ENCODE data around the gene HINT1. TPM values are rescaled to one million over a fixed set of nuclear protein-coding genes. Genes with fewer than 3 reads are reported as not detected.

HINT1 gene
- total and polyA plus RNA-seq, 9 donors: 245 to 411 (median 332) TPM

GRCh38 chr5:131182839-131183238 is 17.8 kb upstream of the HINT1 start:
- no peaks in the 10 kb centered on the region for H3K36me3 ChIP-seq (ENCODE audit: control insufficient read depth, insufficient read depth, low read length)
- no peak overlapping the region for H3K4me3 ChIP-seq (ENCODE audit: low read length)
- no peak for DNase-seq
- no peaks in the 10 kb centered on the region for H3K4me1 ChIP-seq (ENCODE audit: control insufficient read depth, insufficient read depth, low read length)
- H3K9me3 ChIP-seq (replicated peaks; ENCODE audit: control insufficient read depth, low read depth, low read length): no peaks in the 10 kb centered on the region
- H3K27me3 ChIP-seq (ENCODE audit: control insufficient read depth, insufficient read depth, low read length): no peaks in the 10 kb centered on the region
- no peak overlapping the region for H3K27ac ChIP-seq (ENCODE audit: low read length)

DNA sequence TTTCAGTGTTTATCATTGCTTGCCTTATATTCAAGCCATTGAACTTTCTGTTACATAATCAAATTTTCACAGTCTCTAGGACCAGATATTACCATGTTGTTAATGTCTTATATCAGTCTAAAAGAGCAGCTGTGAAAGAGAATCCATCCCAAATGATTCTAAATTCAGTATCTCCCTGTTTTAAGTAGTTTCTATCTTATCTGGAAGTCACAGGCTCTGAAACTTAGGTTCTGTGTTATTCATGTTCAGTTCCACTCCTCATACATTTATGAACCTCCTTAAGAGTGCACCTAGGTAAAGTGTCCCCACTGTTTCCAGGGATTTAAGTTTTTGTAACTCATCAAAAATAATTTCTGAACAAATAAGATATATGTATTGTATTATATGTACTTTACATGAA is 15.4 kb upstream of the HINT1 start:
- Histone ChIP-seq H3K36me3 (ENCODE audit: control insufficient read depth, insufficient read depth, low read length) (no peaks in the 10 kb centered on the region), H3K9me3 (replicated peaks; ENCODE audit: control insufficient read depth, low read depth, low read length) (no peaks in the 10 kb centered on the region), H3K27me3 (ENCODE audit: control insufficient read depth, insufficient read depth, low read length) (no peaks in the 10 kb centered on the region), H3K4me3 (ENCODE audit: low read length) (no peak overlapping the region), H3K4me1 (ENCODE audit: control insufficient read depth, insufficient read depth, low read length) (no peaks in the 10 kb centered on the region), H3K27ac (ENCODE audit: low read length) (no peak overlapping the region)
- no peak for DNase-seq

GRCh38 chr5:131171276-131171810 is 6.3 kb upstream of the HINT1 start:
- Histone ChIP-seq H3K36me3 (ENCODE audit: control insufficient read depth, insufficient read depth, low read length) (no peaks in the 10 kb centered on the region), H3K4me3 (ENCODE audit: low read length) (peak overlapping the region; percentile 67), H3K4me1 (ENCODE audit: control insufficient read depth, insufficient read depth, low read length) (peaks cover 4% of the 10 kb centered on the region), H3K9me3 (replicated peaks; ENCODE audit: control insufficient read depth, low read depth, low read length) (no peaks in the 10 kb centered on the region), H3K27ac (ENCODE audit: low read length) (peak overlapping the region; percentile 80), H3K27me3 (ENCODE audit: control insufficient read depth, insufficient read depth, low read length) (no peaks in the 10 kb centered on the region)
- WGBS (ENCODE audit: insufficient coverage): 0% methylated on average over 5 of the region's 11 CpGs
- no peak for DNase-seq

- no peaks in the 10 kb centered on the region for H3K36me3 ChIP-seq (ENCODE audit: control insufficient read depth, insufficient read depth, low read length)
- H3K27ac ChIP-seq (ENCODE audit: low read length): peak within 1 kb of the TSS; percentile 80
- peak within 1 kb of the TSS; percentile 67 for H3K4me3 ChIP-seq (ENCODE audit: low read length)
- peak; percentile 100 for DNase-seq
- 0% methylated on average over 39 of the region's 42 CpGs for WGBS (ENCODE audit: insufficient coverage)
- no peaks in the 10 kb centered on the region for H3K27me3 ChIP-seq (ENCODE audit: control insufficient read depth, insufficient read depth, low read length)
- no peaks in the 10 kb centered on the region for H3K9me3 ChIP-seq (replicated peaks; ENCODE audit: control insufficient read depth, low read depth, low read length)
- peaks cover 4% of the 10 kb centered on the region for H3K4me1 ChIP-seq (ENCODE audit: control insufficient read depth, insufficient read depth, low read length)
Observed at GRCh38 chr5:131170540-131171275, 5.7 kb upstream of the HINT1 start, which contains the start of gene LYRM7. Gene LYRM7, plus strand, starts transcription at chr5:131170944. Its CDS starts 77 bp downstream, at chr5:131171021.

DNA sequence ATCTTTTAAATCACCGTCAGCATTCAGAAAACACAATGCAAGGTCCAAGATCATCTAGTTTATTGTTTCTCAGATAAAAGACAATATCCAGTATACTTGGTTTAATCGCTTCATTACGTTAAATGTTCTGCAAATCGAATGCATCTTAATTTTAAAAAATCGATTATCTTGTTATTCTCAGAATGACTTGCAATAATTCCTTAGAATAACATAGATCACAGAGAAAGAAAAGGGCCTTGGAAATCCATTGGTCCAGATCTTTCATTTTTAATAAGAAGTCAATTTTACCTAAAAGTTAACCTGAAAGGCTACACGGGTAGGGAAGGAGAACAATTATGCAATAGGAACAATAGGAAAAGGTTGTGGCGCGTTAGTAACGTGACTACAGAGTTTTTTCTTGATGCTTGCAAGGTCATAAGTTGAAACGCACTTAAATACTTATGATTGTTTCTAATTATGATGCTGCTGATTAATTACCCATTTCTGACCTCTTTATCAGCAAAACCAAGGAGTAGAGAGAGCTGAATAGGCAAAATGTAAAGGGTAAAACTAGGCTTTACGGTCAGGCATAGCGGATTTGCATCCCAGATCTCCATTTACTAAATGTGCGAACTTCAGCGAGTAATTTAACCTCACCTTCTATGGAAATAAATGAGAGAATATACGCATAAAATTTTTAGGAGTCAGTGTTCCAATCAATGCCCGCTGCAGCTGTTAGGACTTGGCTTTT is 4.9 kb upstream of the HINT1 start:
- H3K9me3 ChIP-seq (replicated peaks; ENCODE audit: control insufficient read depth, low read depth, low read length): no peaks in the 10 kb centered on the region
- H3K27ac ChIP-seq (ENCODE audit: low read length): peak overlapping the region; percentile 72
- no peaks in the 10 kb centered on the region for H3K36me3 ChIP-seq (ENCODE audit: control insufficient read depth, insufficient read depth, low read length)
- peaks cover 7% of the 10 kb centered on the region for H3K4me1 ChIP-seq (ENCODE audit: control insufficient read depth, insufficient read depth, low read length)
- DNase-seq: no peak
- peak overlapping the region; percentile 67 for H3K4me3 ChIP-seq (ENCODE audit: low read length)
- H3K27me3 ChIP-seq (ENCODE audit: control insufficient read depth, insufficient read depth, low read length): no peaks in the 10 kb centered on the region
- 25% methylated on average over 4 of the region's 16 CpGs for WGBS (ENCODE audit: insufficient coverage)

GRCh38 chr5:131167615-131168014 is 2.6 kb upstream of the HINT1 start:
- no peaks in the 10 kb centered on the region for H3K36me3 ChIP-seq (ENCODE audit: control insufficient read depth, insufficient read depth, low read length)
- DNase-seq: no peak
- no peaks in the 10 kb centered on the region for H3K27me3 ChIP-seq (ENCODE audit: control insufficient read depth, insufficient read depth, low read length)
- 100% methylated on average over 5 of the region's 5 CpGs for WGBS (ENCODE audit: insufficient coverage)
- H3K4me1 ChIP-seq (ENCODE audit: control insufficient read depth, insufficient read depth, low read length): peaks cover 11% of the 10 kb centered on the region
- H3K9me3 ChIP-seq (replicated peaks; ENCODE audit: control insufficient read depth, low read depth, low read length): no peaks in the 10 kb centered on the region
- no peak overlapping the region for H3K27ac ChIP-seq (ENCODE audit: low read length)
- H3K4me3 ChIP-seq (ENCODE audit: low read length): no peak overlapping the region

DNA sequence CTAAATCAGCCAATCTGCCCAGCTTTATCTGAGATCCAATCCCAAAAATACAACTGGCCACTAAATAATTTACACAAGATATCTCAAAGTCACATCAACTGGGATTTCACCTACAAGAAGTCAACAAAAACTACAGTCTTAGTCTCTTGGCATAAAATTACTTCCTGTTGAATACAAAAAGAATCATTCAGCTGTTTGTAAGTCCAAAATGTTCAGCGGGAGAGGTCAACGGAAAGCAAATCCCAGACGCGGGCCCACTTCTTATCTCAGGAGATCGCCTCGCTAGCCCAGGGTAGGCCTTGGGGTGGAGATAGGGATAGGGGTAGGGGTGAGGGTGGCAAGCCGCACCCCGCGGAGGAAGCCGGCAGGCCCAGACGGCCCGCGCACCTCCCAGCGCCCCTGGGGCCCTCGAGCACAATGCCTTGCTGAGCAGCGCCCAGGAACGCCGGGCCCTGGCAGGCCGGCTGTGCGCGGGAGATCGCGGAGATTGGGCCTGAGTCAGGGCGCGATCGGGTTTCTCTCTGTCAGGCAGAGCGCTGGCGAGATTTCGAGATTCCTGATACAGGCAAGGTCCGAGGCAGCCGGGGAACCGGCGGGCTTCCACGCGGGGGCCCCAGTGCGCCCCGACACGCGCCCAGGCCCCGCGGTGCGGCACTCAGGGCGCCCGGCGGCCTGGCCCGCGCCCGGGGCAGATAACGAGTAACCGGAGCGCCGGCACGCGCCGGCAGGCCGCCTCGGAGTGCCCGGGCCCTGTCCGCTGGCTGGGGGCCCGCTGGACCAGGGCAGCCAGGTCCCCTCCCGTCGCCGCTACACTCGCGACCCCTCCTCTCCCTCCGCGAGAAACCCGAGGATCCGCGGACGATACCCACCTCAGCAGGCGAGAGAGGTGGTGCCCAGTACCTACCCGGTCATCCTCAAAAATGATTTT is 601 bp downstream of the HINT1 start:
- peak overlapping the region; percentile 97 for H3K4me3 ChIP-seq (ENCODE audit: low read length)
- H3K36me3 ChIP-seq (ENCODE audit: control insufficient read depth, insufficient read depth, low read length): peaks cover 24% of the 10 kb centered on the region
- H3K9me3 ChIP-seq (replicated peaks; ENCODE audit: control insufficient read depth, low read depth, low read length): no peaks in the 10 kb centered on the region
- peak; percentile 84 for DNase-seq
- no peaks in the 10 kb centered on the region for H3K27me3 ChIP-seq (ENCODE audit: control insufficient read depth, insufficient read depth, low read length)
- H3K4me1 ChIP-seq (ENCODE audit: control insufficient read depth, insufficient read depth, low read length): peaks cover 6% of the 10 kb centered on the region
- H3K27ac ChIP-seq (ENCODE audit: low read length): peak overlapping the region; percentile 94
- under 1% methylated on average over 73 of the region's 73 CpGs for WGBS (ENCODE audit: insufficient coverage)

GRCh38 chr5:131163276-131164119 is 1.6 kb downstream of the HINT1 start:
- Histone ChIP-seq H3K27me3 (ENCODE audit: control insufficient read depth, insufficient read depth, low read length) (no peaks in the 10 kb centered on the region), H3K27ac (ENCODE audit: low read length) (peak overlapping the region; percentile 93), H3K36me3 (ENCODE audit: control insufficient read depth, insufficient read depth, low read length) (peaks cover 28% of the 10 kb centered on the region), H3K4me1 (ENCODE audit: control insufficient read depth, insufficient read depth, low read length) (peaks cover 6% of the 10 kb centered on the region), H3K4me3 (ENCODE audit: low read length) (peak overlapping the region; percentile 97), H3K9me3 (replicated peaks; ENCODE audit: control insufficient read depth, low read depth, low read length) (no peaks in the 10 kb centered on the region)
- DNase-seq: peak; percentile 18
- no CpG with 5 or more reads among the region's 9 CpGs for WGBS (ENCODE audit: insufficient coverage)

- no peak overlapping the region for H3K4me3 ChIP-seq (ENCODE audit: low read length)
- DNase-seq: no peak
- no peaks in the 10 kb centered on the region for H3K27me3 ChIP-seq (ENCODE audit: control insufficient read depth, insufficient read depth, low read length)
- peaks cover 3% of the 10 kb centered on the region for H3K4me1 ChIP-seq (ENCODE audit: control insufficient read depth, insufficient read depth, low read length)
- no CpG with 5 or more reads among the region's 2 CpGs for WGBS (ENCODE audit: insufficient coverage)
- no peak overlapping the region for H3K27ac ChIP-seq (ENCODE audit: low read length)
- peaks cover 30% of the 10 kb centered on the region for H3K36me3 ChIP-seq (ENCODE audit: control insufficient read depth, insufficient read depth, low read length)
- H3K9me3 ChIP-seq (replicated peaks; ENCODE audit: control insufficient read depth, low read depth, low read length): no peaks in the 10 kb centered on the region
Observed at GRCh38 chr5:131160134-131160533, 4.9 kb downstream of the HINT1 start.
